ENCODE results near the gene KCNK1. TPM values are rescaled to one million over a fixed set of nuclear protein-coding genes. Genes with fewer than 3 reads are reported as not detected.

The KCNK1 gene
- total RNA-seq, 1 donor from 2014 or later = 5.3 TPM

DNA sequence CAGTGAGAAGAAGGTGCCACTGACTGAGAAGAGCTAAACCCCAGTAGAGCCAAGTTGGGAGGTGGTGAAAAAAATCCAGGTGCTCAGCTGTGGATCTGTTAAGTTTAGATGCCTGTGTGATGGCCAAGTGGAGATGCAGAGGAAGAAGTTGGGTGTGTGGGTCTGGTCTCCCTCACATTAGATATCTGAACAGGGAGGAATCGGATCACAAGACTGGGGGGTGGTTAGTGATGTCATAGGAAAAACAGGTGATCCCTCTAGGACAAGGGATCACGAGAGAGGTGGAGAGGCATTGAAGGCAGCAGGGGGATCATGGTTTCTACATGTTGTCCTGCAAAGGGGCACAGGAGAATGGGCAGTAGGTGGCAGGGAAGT lies 22.6 kb downstream of the KCNK1 start:
- no peak for DNase-seq

DNA sequence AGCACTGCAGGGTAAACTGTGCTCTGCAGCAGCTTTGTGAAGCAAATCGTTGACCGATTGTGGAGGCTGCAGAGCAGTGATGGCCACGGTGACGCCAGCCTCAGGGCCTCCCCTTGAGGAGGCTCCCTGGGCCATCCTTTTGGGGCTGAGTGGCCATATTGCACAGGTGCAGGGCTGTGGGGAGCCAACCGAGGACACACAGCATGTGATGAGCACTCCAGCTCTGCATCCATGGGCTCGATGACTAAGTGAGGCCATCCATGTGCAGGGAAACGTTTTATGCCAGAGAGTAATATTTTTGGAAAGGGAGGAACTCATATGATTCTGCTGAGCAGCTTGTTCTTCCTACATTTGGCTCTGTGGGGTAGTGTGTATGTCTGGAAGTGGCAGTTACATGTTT lies 24.6 kb downstream of the KCNK1 start:
- peak; percentile 66 for DNase-seq

DNA sequence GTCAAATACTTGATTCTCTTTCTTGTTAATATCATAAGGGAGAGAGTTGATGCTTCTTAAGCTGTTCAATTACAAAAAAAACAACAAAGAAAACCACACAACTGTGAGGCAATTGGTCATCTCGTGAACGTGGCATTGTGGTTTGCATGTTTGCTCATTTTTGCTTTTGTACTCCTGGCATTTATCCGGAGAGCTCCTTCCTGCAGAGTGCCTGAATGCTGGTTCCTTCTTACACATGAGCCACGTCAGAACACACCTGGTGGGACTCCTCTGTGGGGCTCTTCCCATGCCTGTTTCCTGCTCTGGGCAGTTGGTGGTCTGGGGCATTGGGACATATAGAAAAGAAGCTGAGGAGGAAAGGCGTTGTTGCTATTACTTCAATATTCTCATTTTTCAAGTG lies 25.7 kb downstream of the KCNK1 start:
- DNase-seq = no peak

DNA sequence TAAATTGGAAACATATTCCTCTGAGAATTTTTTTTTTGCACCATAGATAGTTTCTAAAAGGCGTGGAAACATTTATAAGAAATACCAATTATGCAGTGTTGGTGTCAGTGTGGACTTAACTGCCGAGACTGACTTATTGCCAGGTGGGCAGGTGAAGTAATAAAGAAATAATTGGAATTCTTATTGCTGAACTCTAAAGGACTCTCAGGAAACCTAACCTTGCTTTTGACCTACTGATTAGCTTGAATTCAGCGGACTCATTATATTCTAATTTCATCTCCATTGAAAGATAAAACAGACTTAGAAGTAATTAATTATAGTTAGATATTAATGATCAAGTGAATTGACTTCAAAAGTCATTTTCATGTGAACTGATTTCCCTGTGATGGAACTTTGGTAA lies 26.3 kb downstream of the KCNK1 start:
- DNase-seq = no peak

DNA sequence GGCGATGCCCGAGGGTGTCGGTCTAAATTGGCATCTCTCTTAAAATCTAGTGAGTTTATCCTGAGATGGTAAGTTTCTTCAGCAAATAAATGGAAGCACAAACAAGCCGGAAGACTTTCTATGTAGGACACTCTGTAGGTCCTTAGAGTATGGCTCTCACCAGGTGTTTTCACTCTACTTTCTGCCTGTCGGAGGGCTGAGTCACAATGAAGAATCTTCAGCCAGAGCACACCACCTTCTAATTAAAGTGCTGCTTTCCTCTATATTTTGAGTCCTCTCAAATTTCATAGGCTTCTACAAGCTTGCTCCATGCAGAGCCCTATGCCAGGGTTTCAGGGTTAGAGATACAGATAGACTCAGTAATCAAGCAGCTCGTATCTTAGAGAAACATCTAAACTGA lies 27.1 kb downstream of the KCNK1 start:
- no peak for DNase-seq

DNA sequence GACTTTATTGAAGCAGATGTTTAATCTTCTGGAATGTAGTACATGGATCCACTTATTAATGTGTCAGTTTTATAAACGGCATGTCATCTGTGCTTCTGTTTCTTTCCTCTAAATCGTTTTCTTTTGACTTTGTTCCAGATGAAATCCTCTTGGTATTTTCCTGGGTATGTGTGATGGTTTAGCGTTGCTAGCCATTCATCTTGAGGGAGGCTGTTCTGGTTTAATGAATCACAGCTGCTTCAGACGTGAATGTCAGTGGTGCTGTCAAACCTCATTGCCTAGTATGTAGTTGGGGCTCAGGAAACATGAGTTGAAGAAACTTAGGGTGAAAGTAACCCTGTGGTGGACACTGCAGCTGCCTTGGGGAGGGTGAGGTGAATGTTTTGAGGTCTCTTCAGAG lies 33.2 kb downstream of the KCNK1 start:
- DNase-seq = no peak

DNA sequence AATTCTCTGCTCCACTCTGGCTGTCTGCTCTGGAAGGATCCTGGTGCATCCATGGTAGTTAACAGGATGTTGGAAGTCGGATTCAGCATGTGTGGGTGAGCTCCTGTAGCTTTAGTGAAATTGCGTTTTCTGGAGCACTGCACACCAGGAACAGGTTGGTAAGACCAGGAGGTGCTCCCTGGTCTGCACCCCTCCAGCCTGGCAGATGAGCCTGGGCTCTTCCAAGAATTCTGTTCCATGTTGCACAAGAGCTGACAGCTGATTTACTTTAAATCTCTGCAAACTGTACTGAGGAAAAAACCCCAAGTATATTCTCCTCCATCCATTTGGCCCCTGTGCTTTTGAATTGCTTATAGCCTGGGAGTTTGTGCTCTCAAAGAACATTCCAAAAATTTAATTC lies 33.7 kb downstream of the KCNK1 start:
- no peak for DNase-seq

DNA sequence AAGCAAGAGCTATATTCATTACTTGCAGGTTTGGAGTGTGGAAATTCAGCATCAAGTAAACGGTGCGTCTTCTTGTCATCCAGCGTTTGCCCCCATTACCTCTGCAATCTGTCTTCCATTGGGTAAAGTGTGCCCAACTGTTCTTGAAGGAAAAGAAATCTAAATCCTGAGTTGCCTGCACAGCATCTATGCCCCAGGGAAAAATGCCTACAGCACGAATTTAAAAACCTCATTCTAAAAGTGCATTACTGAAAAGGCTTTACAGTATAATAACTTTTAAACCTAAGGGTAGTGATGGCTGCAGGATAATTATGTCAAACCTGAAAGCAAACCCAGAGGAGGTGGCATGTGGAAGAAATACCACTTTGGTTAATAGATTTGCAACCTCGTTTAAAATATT lies 37.2 kb downstream of the KCNK1 start:
- DNase-seq = no peak

DNA sequence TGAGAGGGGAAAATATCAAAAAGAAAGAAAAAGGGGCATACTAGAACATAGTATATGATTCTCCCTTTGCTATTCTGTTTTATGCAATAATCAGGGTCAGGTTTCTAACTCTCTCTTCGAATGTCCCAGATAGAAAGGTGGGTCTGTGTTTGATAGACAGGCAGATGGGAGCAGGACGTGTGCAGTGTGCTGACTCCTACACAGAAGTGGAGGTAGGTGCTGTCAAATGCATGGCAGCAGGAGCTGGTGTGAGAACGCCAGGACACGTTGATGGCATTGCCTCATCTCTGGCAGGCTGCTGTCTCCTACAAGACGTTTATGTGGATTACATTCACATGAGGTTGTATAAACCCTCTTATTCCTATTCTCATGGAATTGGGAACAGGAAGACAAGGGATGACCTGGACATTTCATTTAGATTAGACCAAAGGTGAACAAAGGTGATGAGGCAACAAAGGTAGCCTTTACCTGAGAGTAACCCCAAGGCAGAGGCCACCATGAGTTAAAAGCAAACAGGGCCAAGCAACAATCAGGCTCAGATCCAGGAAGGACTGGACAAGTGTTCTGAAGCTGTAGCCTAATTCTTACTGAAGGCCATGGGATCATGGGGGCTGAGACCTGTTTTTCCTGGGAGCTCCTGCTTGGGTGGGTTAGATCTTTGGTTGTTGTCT lies 37.8 kb downstream of the KCNK1 start:
- no peak for DNase-seq

DNA sequence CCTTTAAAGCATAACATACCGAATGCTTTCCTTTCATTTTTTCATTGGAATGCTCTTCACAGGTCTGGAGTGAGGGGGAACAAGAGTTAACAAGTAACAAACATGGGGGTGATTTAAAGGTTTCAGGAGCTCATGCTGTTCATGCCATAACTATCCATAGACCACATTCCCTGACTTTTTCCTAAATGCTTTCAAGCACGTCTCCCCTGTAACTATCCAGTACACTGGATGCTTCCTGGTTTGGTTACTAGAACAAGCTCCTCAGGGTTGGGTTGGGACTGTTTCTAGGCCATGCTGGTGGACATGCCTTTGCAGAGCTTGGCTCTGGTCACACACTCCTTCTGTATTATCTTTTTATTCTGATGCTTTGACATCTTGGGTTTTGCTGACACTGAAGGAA lies 38.6 kb downstream of the KCNK1 start:
- no peak for DNase-seq

DNA sequence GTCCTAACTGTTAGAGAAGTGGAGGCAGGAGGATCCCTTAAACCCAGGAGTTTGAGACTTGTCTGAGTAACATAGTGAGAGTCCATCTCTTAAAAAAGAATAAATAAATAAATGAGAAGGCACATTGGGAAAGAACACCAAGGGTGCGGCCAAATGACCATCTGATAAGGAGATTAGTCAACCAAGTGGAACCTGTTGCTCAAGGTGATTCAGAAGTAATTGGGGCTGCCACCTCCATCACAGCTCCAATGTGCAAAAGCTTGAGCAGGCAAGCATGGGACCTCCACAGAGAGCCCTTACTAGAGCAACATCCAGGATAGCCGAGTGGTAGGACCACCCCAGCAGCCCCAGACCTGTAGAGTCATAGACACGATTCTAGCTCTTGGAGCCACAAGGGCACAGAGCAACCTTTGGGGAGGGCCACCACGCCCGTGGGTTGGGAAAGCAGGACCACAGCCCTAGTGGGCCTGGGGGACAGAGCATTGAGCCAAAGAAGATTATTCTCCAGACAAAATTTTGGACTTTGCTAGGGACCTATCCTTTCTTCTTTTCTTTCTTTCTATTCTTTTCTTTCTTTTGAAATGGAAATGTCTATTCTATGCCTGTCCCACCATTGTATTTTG lies 40.9 kb downstream of the KCNK1 start:
- no peak for DNase-seq

DNA sequence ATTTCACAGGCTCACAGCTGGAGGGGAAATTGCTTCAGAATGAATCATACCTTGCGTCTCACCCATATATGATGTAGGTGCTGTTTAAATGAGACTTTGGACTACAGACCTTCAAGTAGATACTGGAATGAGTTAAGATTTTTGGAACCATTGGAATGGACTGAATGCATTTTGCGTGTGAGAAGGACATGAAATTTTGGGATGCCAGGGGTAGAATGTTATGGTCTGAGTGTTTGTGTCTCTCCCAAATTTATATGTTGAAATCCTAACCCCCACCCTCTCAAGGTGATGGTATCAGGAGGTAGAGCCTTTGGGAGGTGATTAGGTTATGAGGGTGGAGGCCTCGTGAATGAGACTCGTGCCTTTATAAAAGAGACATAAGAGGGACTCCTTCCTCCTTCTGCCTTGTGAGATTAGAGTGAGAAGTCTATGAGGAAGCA lies 41.4 kb downstream of the KCNK1 start:
- DNase-seq = no peak

DNA sequence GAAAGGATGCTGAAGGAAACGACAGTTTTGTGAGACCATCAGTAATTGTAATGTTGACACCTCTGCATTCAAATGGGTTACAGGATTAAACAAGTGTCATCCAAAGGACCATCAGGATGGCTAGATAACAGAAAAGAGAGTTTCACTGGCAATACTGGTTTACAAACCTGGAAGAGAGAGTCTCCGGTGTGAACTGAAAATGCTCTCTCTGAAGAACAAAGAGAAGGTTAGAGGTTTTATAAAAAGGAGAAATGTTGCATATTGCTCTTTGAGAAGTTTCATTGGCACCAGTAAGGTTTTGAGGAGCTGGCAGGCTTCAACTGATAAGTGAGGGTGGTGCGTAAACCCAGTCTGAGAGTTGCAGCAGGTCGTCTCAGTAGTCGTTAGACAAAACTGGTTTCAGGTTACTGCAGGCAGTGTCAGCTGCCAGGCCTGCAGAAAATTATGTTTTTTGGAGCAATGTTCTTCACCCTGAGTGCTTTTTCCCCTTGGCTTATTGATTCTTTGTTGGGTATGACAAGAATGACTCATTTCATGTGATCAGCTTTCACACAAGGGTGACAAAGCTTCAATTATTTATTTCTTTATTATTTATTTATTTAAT lies 42.2 kb downstream of the KCNK1 start:
- DNase-seq = no peak

DNA sequence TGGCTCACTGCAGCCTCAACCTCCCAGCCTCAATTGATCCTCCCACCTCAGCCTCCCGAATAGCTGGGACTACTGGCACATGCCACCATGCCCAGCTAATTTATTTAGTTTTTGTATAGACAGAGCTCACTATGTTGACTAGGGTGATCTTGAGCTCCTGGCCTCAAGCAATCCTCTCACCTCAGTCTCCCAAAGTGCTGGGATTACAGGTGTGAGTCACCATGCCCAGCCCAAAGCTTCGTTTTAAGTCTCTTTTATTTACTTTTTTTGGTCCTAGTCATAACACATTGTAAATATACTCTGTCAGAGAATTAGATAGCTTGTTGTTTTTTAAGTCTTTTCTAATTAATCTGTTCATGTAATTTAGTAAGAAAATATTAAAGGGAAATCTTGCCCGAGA lies 42.8 kb downstream of the KCNK1 start:
- DNase-seq = no peak

DNA sequence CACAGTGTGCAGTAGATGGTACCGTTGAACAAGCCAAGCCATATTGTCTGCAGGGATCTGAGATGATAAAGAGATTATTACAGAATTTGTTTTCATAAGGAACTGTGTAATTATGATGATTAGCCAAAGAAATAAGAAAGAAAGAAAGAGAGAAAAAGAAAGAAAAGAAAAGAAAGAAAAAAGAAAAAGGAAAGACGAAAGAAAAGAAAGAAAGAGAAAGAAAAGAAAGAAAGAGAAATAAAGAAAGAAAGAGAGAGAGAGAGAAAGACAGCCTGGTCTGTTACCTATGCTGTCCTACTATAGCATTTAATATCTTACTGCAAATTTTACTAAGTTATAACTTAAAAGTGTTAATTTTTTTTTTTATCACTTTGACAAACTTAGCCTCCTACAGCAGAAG lies 43.6 kb downstream of the KCNK1 start:
- no peak for DNase-seq

DNA sequence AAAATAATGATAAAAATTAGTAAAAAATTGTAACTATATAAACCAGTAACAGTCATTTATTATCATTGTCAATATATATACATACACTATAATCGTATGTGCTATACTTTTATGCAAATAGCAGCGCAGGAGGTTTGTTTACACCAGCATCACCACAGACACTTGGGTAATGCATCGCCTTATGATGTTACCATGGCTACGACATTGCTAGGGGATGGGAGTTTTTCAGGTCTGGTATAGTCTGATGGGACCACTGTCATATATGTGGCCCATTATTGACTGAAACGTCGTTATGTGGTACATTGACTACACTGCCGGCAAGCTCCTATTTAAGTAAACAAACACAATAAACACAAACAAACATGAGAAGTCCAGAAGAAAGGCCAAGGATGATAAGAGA lies 45.6 kb downstream of the KCNK1 start:
- DNase-seq = no peak

DNA sequence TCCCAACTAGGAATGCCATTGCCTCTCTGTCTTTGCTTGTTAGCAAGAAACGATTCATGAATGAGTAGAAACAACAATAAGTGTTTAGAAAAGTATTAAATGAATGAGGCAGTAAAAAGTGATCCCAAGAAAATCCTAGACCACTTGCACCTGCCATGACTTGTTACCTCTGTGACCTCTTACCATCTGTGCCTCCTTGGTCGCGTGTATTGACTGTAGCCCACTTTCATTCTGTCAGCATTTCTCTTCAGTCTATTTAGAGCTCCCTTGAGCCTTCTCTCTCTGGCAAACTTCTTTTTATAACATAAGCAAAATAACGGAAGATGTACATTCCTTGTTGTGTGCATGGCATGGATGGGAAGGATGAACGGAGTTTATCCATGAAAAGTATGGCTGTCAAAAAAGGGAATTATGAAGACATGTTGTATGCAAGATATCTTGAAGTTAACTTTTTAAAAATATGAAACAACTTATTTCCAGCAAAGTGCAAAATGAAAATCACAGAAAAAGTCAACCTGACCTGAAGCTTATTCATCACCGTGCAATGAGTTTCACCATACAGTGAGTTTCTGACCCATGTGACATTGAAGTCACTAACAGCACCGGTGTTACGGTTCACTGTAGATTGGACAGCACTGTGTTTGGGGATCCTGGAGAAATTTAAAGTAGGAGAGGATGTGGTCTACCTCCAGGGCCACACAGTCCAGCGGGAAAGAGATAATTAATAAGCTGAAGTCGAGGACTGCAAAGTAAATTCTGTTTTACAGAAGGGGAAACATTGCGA lies 47.7 kb downstream of the KCNK1 start:
- no peak for DNase-seq

DNA sequence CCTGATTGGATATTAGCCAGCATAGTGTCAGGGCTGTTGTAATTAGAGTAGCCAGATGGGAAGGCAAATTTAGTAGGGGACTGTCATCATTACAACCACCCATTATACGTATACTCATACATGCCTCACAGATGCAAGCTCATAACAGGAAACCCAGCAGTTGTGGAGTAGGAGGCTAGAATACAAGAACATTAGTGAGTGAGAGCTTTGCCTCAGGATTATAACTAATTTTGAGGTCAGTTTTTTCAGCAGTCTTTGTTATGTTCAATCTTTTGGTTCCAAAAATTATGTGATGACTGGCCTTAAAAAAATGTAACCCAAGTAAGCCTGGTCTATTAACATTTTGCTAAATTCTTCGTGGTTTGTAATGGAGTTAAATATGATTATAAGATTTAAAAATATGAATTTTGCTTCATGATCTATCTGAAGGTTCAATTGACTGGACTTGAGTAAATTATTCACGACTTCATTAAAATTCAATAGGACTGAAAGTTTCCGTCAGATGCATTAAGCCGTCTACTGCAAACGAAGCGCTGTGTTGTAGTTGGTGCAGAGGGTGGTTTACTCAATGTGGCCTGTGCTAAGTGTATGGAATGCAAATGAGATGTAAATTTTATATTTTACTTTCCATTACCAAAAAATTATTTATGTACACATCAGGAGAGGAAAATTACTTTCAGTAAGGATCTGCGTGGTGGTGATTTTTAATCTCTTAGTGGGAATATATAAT lies 48.8 kb downstream of the KCNK1 start:
- DNase-seq = no peak

DNA sequence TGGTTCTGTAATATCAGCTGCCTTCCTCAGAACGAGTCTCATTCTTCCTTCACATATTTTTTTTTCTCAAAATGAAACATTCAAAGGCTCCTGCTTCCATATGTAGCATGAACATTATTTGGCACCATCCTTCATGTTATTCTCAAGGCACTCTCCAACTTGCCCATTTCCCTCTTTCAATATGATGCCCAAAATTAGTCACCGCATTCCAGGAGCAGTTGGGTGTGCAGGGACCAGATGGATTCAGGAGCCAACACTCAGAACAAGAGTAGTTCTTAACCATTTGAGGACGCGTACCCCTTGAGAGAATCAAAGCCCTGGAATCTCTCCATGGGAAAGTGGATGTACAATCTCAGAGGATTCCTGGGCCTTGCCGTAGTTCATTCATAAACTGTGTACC lies 50.3 kb downstream of the KCNK1 start:
- no peak for DNase-seq

DNA sequence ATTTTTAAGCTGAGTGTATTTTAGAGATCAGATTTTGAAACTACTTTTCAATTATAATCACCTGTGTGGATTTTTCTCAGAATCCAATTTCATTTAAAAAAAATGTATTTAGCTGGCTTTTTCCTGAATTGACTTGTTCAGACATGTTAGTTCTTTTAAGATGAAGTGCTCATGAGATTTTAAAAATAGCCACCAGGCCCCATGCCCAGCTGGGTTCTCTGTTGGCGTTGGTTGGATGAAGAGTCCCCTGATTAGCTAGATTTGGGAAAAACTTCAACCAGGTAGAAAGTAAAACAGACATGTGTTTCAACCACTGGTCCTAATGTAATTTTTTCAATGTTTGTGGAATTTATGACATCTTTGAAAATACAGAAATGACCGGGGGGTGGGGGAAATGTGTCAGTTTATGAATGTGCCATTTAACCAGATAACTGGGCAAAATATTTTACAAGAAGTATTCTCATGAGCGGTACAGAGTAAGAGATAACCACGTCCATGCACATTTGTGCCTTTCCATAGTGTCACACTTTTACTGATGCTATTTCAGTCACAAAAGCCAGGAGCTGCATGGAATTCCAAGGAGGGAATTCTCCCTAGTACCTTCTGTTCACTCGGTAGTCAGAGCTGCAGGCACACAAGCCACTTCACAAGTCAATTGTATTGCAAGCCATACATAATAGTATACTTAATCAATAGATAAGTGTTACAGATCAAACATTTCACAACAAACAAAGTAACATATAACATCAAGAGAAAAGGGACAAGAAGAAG lies 51.1 kb downstream of the KCNK1 start:
- DNase-seq = no peak

DNA sequence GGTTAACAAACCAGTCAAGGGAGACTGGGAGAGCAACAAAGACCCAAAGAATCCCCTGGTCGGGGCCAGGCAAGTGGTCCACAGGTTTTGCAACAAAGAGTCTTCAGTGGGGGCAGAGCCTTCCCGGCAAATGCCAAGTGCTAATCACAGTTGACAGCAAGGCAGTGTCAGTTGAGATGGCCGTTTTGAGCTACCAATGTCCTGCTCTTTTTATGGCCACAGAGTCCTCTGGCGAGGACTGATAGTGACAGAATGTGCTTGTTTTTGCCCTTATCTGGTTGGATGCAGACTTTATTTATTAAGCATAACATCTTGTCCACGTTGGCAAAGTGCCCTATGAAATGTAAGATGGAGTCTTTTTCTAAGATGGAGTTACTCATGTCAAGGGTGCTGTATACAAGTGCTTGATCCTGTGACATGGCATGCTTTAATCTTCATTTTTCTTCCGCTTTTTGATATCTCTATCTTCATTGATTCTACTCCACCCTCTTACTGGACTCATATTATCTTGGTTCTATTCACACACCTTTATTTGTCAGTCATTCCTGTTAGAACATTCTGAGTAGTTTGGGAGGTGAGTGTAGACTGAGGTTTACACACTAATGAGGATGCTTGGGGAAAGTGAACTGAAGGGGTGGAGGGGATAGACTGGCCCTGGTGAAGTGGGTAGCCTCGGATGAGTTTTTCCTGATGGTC lies 51.8 kb downstream of the KCNK1 start:
- no peak for DNase-seq

Data from occipital lobe (tissue), 2 donors.